SU-DHL-6 (cell line): ENCODE data around the gene IFITM1.

Experiments used
- CTCF ChIP-seq: fragments of 200-600 bp; sonication (generic); IDR thresholded peaks from one replicate; pipeline ENCODE4 v1.5.1; 2017; ENCODE audit warnings: antibody characterized with exemption, mild to moderate bottlenecking, low read length, moderate library complexity; ENCODE audit not compliant: insufficient read depth, poor library complexity, severe bottlenecking
- EZH2phosphoT487 ChIP-seq: fragments of 200-600 bp; sonication (generic), shearing (Covaris generic); conservative IDR thresholded peaks from 2 replicates; pipeline ENCODE4 v1.6.1; 2018; ENCODE audit warnings: mild to moderate bottlenecking, antibody characterized with exemption, low read length, moderate library complexity, mixed read lengths

- TF ChIP-seq EZH2phosphoT487 (no peak), CTCF (no peak)
These were observed 23.1 kb upstream of the IFITM1 start for GRCh38 chr11:290621-291231.
